D341Med (cell line): Measurements from ENCODE around the gene GNAZ.

Source experiments
- DNase-seq: peaks from one replicate; pipeline ENCODE4 v3.0.0; 2012; ENCODE audit warnings: low spot score

Gene GNAZ

DNA sequence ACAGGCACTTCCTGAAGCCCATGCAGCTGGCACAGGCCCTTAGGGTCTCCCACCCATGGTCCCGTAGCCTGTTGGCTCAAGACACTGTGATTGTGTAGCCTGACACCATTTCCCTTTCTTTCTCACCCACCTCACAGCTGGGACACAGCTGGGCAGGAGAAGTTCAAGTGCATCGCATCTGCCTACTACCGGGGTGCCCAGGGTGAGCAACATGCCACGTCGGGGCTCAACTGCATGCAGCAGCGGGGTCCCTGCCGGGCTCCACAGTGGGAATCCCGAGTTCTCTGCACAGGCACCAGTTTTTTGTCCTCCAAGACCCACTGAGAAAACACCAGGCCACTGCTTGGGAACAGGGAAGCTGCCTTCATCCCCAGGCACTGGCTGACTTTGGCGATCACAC lies 85.5 kb downstream of the GNAZ start:
- no peak for DNase-seq

DNA sequence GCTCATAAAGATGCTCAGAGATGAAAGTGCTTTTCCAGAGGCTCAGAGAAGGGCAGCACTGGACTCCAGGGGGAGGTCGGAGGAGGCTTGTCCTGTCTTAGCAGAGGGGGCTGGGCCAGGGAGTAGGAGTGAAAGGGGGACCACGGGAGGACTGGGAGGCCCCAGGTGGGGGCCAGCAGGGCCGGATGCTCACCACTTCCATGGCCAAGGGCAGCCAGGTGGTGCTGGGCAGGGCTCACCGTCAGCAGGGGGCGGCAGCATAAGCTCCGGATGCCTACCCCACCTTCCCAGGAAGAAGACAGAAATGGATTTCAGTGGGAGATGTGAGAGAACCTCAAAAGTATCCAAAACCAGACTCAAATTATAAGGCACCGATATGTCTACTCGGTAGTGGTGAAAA lies 86.0 kb downstream of the GNAZ start:
- DNase-seq, result no peak

DNA sequence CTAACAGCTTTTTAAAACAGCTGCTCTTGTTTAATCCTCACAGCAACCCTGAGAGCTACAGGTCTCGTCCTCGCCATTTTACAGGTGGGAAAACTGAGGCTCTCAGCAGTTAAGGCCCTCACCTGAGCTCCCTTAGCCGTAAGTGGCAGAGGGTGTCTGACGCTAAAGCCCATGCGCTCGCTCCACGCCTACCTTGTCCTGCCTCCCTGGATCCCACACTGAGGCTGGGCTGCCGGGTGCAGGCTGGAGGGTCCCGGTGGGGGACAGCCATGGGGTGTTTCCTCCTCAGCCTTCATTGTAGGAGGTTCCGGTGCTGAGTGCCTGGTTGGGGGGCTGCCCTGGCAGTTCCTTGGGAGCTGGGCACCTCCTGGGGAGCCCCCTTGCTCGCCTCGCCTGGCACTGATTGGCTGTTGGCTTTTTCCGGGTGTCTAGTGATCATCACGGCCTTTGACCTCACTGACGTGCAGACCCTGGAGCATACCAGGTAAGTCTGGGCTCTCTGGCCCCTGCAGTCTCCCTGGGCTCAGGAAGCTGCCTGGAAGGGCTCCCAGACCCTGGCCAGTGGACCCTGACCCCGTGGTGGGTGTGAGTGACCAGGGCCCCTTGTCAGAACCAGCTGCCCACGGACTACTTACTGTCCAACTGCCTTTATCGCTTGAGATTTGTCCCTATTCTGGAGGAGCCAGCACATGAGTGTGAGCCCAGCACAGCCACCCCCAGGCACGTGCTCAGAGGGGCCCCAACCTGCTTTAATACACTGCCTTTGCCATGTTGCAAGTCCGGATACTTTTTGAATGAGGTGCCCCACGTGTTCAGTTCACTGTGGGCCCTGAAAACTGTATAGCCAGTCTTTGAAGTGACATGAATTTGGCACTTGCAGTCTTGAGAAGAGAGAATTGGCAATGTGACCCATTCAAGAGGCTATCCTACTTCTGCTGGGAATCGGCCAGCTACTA lies 87.5 kb downstream of the GNAZ start:
- DNase-seq, result no peak

DNA sequence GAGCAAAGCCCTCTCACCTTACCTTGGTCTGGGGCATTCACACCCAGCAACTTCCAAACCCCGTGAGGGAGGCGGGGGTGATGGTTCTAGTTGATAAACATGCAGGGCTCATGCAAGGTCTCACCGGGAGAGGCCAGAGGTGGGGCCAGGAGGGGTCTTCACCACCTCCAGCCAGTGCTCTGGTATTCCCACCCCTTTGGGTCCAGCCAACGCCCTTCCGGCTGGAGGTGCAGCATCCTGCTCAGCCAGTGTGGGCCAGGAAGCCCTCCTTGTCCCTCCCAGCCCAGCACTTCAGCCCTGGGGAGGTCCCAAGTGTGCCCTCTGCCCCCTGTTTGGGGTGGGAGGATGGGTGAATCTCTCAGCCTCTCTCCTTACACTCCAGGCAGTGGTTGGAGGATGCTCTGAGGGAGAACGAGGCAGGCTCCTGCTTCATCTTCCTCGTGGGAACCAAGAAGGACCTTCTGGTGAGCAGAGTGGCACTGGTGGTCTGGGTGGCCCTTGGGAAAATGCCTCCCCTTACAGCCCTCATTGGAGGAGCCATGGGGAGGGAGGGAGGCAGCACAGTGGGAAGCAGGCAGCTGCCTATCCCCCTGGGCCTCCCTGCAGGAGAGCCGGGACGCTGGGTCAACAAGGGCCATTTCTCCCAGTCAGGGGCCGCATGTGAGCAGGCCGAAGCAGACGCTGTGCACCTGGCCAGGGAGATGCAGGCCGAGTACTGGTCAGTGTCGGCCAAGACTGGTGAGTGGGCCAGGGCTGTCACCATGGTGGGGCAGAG lies 88.4 kb downstream of the GNAZ start:
- no peak for DNase-seq

DNA sequence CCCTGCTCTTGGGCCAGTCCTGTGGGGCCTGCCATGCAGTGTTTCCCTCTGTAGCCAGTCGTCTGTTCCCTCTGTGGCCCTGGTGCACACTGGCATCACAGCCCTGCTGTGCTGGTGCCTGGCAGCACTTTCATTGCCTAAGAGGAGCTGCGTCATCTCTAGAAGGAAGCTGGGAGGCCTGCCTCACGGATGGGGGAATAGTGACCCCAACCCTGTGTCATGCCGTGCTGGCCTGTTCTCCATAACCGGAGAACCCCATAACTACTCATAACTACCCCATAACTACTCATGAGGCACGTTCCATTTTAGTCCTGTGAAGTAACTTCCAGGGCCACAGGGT lies 88.9 kb downstream of the GNAZ start:
- DNase-seq, result no peak

DNA sequence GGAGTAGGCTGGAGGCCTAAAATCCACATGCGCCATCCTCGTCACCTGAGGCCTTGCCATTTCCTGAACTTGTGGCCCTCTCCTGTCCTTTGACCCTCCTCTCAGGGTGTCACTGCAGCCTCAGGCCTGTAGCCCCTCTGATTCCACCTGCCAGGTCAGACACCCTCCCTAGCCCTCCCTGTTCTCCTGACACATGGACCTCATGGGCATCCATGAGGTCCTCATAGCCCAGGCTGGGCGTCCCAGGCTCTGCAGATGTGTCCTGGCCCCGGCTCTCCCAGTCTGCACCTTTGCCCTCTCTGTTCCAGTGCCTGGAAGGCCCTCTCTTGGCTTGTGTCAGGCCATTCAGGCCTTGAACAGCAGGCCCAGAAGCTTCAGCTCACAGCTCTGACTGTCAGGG lies 90.7 kb downstream of the GNAZ start:
- DNase-seq, result no peak

DNA sequence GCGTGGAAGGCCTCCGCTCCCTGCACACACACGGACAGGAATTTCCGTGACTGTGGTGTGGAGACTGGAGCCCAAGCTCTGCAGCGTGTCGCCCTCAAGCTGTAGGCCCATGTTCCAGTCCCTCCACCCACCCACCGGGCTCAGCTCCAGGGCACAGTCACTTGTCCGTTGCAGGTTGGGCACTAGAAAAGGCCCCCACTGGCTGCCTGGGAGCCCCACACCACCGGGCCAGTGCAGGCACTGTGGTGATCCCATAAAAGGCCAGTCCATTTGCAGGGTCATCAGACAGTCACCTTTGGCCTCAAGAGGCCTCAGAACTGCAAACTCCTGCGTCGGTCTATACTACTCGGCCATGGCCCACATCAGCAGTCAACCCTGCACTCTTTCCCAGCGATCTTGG lies 91.3 kb downstream of the GNAZ start:
- DNase-seq, result no peak

DNA sequence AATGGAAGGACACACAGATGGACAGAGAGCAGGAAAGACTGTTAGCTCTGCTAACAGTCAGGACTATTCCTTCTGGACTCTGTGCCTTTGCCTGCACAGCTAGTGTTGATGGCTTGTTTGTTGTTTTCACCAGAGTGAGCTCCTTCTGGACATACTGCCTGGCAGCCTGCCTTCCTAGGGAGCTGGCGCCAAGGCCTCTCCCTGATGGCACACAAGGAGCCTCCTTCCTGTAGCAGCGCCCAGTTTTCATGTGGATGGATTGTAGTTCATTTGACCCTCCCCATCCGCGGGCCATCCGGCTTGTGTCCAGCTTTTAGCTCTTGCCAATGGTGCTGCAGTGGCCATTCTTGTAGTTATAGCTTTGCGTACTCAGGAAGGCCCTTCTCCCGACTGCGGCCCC lies 93.3 kb downstream of the GNAZ start:
- no peak for DNase-seq

DNA sequence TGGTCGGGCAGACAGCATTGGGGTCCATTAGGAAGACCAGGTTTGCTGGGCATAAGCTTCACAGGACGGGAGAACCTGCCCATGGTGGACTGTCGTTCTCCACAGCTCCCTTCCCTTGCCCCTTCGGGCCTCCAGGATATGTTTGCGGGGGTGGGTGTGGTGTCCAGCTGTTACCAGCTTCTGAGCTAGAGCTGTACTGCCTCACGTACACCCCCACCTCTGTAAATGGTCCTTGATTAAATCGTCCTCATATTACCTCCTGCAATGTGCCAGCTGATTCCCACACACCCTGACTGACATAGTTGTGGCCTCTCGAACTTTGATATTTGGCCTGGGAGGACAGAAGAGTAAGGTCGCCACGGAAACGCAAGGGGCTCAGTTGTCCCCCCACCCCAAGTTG lies 93.8 kb downstream of the GNAZ start:
- no peak for DNase-seq

DNA sequence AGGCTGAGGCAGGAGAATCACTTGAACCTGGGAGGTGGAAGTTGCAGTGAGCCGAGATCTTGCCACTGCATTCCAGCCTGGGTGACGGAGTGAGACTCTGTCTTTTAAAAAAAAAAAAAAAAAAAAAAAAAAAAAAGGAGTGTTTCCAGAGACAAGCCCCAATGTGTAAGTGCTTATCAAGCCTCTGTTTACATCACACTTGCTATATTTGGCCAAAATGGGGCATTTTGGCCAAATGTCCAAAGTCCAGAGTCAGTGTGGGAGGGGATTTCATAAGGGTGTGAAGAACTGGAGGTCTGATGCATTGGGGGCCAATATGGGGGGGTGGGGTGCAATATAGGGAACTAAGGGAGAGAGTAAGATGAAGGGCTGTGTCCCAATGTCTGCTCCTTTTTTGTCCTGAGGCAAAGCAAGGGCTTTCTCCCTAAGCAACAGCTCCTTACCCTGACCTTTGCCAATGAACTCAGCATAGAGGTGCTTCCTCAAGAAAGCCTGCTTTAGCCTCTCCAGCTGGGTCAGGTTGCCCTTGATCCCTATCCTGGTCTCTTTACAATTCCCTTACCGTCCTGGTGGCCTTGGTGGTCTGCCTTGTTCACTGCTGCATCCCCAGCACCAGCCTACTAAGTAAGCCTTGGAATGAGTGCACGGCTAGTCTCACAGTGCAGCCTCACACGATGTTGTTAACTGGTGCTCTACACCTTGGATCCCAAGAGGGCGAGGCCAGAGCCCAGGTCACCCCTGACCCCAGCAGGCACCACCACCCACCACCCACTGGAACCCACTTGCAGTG lies 95.9 kb downstream of the GNAZ start:
- no peak for DNase-seq

DNA sequence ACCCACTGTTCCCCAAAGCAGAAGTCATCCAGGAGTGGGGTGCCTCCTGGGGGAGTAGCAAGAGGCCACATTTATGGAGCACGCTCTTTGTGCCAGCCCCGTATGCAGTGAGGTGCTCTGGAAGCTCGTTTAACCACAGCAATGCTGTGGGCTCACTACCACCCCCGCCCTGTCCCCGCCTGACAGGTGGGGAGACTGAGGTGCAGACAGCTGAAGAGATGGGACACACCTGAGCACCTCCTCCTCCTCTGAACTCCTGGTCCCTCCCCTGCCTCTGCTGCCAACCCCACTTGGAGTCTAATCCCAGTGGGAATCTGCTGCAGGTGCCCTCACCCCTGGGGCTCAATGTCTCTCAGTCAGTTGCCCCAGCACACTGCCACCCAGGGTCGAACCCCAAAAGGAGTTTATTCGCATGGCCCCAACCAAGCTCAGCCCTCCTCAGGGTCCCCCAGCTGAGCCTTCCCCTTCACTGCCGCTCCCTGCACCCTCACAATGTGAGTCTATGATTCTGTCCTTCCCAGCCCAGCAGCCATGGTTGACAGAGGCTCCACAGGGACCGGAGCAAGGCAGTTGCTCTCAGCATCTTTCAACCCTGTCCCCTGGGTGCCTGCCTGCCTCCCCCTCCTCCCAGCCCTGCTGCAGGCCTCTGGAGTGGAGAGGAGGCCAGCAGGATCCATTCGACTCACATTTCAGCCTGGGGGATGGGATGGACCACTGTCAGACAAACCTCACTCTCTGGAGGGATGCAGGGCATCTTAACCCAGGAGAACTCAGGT lies 96.7 kb downstream of the GNAZ start:
- DNase-seq, result no peak

DNA sequence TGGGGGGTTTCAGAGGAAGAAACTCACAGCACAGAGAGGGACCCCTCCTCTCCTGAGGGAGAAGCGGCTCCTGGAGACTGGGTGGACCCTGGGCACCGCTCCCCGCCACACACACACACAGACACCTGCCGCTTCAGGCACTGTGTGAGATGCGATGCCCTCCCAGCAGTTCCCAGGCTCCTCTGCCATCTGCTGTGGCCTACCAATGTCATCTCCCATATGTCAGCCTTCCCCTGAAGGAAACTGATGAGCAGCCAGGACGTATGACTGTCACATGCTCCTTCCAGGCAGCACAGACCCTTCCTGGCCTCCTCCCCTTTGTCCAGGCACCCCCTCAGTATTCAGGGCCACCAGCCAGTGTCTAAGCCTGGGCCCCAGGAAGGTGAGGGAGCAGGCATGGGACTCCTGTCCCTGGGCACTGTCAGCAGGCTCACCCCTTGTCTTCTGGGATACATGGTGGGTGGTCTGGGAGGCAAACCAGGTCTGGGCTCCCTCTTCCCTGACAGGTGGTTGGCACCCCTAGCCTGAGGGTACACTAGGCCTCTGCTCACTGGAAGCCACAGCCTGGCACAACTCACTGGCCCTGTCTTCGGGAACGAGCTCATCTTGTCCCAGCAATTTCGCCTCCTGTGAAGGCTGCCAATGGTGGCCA lies 98.2 kb downstream of the GNAZ start:
- no peak for DNase-seq

DNA sequence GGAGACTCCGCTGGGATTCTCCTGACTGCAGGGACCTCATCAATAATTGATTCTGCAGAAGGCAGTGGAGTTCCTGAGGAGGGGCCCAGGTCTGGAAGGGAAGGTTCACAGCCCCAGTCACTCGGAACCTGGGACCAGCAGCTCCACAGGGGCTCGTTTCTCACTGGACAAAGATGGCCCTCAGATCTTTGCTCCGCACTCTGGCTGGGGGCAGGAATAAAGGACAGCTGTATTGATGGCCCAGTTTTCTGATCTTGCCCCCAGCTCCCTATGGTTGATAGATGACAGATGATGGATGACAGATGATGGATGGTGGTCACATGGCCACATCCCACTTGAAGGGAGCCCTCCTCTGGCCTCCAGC lies 98.7 kb downstream of the GNAZ start:
- no peak for DNase-seq
